Epidermal melanocyte (primary cell): ENCODE data around the gene ANTXRL.
"Not testable (repeated sequence)": the region's sequence is repeated elsewhere in the genome, so short reads cannot be mapped to it uniquely, and the experiment has no call there.

Source experiments
- DNase-seq: peaks from one replicate; pipeline ENCODE4 v3.0.0; 2011; ENCODE audit warnings: low spot score; ENCODE audit not compliant: insufficient read length

Gene ANTXRL

DNA sequence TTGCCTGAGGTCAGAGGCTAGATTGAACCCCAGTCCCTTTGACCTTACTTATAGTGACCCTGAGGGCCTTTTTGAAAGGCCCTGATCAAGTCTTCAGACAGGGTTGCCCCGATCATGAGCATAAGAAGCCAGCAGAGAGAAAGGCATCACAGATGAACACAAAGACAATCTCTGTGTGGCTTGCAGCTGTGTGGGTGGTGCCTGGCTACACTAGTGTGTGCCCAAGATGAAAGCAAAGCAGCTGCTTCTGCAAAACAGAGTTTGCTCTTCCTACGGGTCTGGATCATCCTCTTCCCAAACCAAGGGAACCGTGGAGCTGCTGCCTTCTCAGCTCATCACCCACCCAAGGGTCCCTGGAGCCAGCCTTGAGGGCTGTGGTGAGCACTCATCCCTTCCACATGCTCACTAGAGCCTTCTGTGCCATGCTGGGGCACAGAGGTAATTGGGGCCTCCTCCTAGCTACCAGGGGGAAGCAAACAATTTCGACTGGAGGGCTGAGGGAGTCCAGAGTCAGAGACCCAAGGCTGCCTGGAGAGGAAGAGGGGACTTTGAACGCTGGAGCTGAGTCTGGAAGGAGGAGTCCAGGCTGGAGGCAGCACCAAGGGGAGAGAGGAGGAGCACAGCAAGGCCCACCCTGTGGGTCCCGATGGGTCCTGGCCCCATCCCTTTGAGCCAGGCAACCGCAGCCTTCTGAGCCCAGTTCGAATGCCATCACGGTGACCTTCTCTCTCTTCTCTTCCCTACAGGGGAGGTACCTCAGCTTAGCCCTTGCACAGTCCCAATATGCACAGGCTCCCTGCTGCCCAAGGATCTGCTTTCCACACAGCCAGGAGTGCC is 42.3 kb downstream of the ANTXRL start:
- DNase-seq, result no peak

DNA sequence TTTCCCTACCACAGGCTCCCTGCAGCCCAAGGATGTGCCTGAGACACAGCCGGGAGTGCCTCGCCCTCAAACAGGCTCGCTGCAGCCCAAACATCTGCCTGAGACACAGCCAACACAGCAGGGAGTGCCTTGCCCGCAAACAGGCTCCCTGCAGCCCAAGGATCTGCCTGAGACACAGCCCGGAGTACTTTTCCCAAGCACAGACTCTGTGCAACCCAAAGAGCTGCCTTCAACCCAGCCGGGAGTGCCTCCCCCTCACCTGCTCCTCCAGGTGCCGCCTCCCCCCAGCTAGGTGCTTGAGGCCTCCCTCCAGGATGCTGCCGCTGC is 42.9 kb downstream of the ANTXRL start:
- no peak for DNase-seq

DNA sequence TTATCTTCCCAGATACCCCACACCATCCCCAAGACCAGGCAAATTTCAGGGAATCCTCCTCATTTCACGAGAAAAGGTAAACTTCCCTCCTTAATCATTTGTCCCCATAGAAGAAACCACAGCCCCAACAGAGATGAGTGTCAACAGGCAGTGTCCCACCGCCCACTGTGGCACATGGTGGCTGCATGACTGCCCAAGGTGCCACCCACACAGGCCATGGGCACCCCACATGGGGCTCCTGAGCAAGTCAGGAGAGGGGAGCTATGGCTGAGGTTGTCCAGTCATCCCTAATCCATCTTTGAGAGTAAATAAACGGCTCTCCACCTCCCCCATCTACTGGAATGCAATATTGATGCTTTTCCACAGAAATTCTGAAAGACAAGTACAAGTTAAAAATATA is 44.1 kb downstream of the ANTXRL start:
- DNase-seq, result no peak

DNA sequence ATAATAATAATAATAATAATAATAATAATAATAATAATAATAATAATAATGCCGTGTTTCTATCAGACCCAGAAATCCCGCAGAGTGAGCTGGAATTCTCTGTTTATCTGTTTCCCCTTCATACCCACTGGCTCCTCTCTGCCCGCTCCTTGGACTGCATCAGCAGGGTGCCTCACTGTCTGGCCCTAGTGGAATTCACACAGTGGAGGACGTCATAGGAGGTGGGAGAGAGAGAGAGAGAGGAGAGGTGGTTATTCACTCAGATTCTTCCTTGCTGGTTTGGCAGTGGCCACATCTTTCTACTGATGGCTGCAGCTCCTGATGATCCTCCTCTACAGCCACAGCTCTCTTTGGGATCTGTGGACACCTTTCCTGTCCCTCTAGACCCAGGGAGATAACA is 78.7 kb downstream of the ANTXRL start:
- not testable (repeated sequence) for DNase-seq

DNA sequence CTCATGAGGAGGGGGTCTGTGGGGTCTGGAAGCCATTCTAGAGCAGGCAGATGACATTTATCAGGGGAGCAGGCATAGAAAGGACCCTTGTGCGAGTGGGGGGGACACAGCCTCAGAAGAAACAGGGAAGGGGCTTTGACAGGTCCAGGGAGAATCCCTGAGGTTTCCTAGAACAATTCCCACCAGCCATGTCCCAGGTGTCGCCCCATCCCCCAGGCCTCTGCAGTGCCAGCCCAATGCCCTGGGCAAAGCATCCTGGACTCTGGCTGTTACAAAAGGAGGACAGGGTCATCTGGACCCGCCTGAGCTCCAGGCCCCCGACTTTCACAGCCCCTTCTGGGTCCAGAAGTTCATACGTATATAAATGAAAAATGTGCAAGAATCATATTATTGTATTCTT is 80.4 kb downstream of the ANTXRL start:
- DNase-seq, result not testable (repeated sequence)

DNA sequence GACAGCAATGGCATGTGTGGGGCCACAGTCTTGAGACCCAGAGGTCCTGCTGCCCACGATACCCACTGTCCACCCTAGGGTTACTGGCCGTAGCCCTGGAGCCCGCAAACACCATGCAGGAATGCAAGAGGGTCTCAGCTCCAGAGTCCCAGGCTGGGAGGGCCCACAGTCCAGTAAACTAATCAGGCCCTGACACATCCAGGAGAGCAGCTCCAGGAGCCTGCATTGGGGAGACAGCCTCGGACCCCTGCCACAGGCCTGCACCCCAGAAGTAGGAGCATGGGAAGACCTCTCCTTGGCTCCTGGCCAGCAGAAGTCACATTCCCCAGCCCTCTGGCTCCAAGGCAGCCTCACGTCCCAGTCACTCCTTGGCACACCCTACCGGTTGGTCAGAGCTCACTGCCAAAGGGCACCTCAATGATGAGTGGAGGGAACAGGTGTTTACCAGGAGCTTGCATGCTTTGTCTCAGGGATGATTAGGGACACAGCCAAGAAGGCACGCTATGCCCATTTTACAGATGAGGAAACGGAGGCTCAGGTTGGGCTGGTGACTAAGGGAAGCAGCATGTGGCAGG is 81.0 kb downstream of the ANTXRL start:
- not testable (repeated sequence) for DNase-seq

DNA sequence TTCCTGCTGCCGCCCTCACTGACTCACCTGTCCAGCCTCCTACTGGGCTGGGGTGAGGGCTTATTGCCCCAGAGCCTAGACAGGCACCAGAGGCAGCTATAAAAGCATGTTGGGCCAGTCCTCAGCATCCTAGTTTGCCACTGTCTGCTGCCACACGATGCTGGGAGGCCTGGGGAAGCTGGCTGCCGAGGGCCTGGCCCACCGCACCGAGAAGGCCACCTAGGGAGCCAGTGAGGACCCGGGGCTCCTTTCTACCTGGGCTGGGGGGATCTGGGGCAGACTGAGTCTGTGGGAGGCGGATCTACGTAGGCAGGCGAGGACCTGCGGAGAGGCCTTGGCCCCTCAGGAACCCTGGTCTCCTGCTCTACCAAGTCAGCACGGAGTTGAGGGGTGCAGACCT is 82.2 kb downstream of the ANTXRL start:
- DNase-seq, result not testable (repeated sequence)

DNA sequence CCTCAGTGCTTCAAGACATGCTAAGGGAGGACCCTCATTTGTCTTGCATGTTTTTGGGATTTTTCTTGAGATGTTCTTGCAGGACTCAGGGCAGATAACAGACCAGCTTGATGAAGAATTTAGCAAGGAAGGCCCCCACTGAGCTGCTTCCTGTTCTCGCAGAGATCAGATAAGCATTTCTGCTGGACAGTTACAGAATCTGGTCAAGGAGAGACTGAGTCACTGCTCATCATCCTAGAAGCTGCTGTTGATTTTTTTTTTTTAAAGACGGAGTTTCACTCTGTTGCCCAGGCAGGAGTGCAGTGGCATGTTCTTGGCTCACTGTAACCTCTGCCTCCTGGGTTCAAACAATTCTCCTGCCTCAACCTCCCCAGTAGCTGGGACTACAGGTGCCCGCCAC is 87.6 kb downstream of the ANTXRL start:
- not testable (repeated sequence) for DNase-seq

DNA sequence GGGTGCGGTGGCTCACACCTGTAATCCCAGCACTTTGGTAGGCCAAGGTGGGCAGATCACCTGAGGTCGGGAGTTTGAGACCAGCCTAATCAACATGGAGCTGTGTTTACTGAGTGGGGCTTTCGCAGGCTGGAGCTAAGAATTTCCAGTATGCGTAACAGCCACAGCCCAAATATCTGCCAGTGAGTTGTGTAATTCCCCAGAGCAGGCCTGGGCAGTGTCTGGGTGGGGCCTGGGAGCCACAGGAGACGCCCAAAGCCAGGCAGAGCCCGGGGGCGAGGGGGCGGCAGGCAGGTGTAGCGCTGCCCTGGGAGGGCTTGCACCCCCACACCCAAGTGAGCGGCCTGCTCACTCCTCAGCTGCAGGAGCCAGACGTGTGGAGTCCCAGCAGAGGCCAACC is 88.6 kb downstream of the ANTXRL start, which contains the start of gene ANXA8L1:
Gene ANXA8L1, plus strand, starts transcription at position 371 of the 400 bp plus-strand sequence. CDS start 76 bp downstream, outside the sequence.
- not testable (repeated sequence) for DNase-seq

DNA sequence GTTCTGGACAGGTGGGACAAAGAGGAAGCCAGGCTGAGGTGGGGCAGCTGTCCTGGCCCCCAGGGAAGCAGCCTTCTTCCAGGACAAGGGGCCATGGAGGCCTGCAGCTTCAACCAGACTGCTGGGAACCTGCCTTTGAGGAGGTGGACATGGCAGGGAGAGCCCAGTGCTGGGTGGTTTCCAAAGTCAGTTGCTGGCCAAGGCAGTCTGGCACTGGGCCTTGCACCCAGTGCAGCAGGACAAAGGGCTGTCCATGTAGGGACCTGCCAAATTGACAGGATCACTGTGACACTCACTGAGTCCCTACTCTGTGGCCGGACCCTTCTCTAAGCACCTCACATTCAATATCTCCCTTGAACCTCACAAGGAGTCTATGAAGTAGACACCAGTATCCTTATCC is 90.2 kb downstream of the ANTXRL start:
- DNase-seq, result not testable (repeated sequence)

DNA sequence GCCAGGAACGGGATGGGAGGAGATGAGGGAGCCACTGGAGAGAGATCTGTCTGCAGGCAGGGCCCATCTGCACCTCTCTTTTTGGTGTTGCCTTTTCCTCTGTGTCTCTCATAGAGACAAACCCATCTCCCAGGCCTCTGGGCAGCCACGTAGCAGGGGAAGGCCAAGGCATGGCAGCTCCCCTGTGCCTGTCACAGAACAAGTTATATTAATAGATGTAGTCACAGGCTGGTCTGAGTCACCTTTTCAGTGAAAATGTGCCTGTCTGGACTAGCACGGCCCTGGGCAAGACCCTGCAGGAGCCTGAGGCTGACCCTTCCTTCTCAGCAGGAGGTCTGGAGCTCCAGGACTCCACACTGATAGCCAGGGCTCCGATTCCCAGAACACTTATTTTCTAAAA is 90.9 kb downstream of the ANTXRL start:
- not testable (repeated sequence) for DNase-seq

DNA sequence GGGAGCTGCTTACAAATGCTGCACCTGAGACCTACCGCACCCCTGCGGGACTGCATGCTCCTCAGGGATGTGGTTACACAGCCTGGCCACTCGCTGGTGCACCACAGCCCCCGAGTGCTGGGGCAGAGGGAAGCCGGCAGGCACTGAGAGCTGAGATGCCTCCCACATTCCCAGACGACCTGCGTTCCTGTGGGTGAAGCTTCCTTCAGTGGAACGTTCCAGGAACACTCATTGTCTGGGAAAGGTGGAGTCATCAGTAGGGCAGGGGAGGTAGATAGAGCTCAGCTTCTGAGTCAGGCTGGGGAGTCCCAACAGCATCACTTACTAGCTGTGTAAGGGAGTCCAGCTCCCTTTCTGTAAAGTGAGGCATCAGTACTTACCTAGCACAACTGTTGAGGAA is 91.3 kb downstream of the ANTXRL start:
- not testable (repeated sequence) for DNase-seq

DNA sequence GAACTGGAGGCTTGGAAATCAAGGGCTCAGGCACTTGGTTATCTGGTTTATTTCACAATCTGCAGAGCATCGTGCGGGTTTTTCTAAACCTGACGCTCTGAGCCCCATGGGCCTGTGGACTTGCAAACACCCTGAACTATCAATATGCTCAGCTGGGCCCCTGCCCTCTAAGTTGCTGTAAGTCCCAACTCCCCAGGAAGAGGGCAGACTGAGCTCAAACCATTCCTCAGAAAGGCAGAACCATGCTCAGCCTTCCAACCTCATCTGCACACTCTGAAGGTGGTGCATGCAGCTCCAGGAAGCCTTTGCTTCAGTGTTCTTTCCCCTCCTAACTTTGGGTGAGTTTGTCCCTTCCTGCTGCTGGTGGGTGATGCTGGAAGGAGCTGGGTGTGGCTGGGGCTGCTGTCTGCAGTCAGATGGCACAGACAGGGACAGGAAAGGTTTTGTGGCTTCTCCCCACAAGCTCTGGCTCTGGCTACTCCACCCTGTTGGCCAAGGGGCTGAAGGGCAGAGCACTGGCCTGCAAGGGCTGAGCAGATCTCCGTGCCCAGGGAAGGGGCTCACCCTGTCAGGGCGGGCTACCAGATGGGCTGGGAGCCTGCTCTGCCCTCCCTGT is 92.5 kb downstream of the ANTXRL start:
- not testable (repeated sequence) for DNase-seq
